IPS-20b (cell line): Measurements from ENCODE around the gene GRB2.

ENCODE experiments used
- H3K27ac ChIP-seq: one replicate; pipeline ENCODE4 v1.5.1; 2013; ENCODE audit warnings: low read length
- H3K27me3 ChIP-seq: 2 replicates; pipeline ENCODE4 v1.6.1; 2013; ENCODE audit warnings: mild to moderate bottlenecking, low read length, inconsistent platforms; ENCODE audit not compliant: insufficient read depth
- H3K36me3 ChIP-seq: 2 replicates; pipeline ENCODE4 v1.6.1; 2013; ENCODE audit warnings: low read depth, mild to moderate bottlenecking, inconsistent platforms, low read length, moderate library complexity; ENCODE audit not compliant: insufficient read depth
- H3K4me1 ChIP-seq: 2 replicates; pipeline ENCODE4 v1.6.1; 2013; ENCODE audit warnings: mild to moderate bottlenecking, control low read depth, inconsistent platforms, low read length, moderate library complexity; ENCODE audit not compliant: insufficient read depth
- H3K4me3 ChIP-seq: 2 replicates; pipeline ENCODE4 v1.5.1; 2013; ENCODE audit warnings: mild to moderate bottlenecking, low read length, inconsistent platforms
- H3K9ac ChIP-seq: 2 replicates; pipeline ENCODE4 v1.6.1; 2013; ENCODE audit warnings: low read depth, mild to moderate bottlenecking, inconsistent platforms, low read length, moderate library complexity
- H3K9me3 ChIP-seq: 2 replicates; pipeline ENCODE4 v1.6.1; 2013; ENCODE audit warnings: mild to moderate bottlenecking, low read depth, low read length, inconsistent platforms; ENCODE audit not compliant: insufficient read depth

Gene GRB2

GRCh38 chr17:75345514-75346167 is 59.8 kb downstream of the GRB2 start:
- peak overlapping the region; percentile 40 for H3K27ac ChIP-seq
- H3K9ac ChIP-seq: peak overlapping the region; percentile 65; the same call in 1 of the 2 replicates
- H3K9me3 ChIP-seq: no peaks in the 10 kb centered on the region
- H3K36me3 ChIP-seq: no peaks in the 10 kb centered on the region
- no peaks in the 10 kb centered on the region for H3K27me3 ChIP-seq
- peak overlapping the region; percentile 66 for H3K4me3 ChIP-seq
- H3K4me1 ChIP-seq: peaks cover 48% of the 10 kb centered on the region

- peak overlapping the region; percentile 24; the same call in 1 of the 2 replicates for H3K9ac ChIP-seq
- no peaks in the 10 kb centered on the region for H3K36me3 ChIP-seq
- peak overlapping the region; percentile 3 for H3K27ac ChIP-seq
- H3K9me3 ChIP-seq: no peaks in the 10 kb centered on the region
- peaks cover 48% of the 10 kb centered on the region for H3K4me1 ChIP-seq
- H3K4me3 ChIP-seq: peak overlapping the region; percentile 47; the same call in 1 of the 2 replicates
- no peaks in the 10 kb centered on the region for H3K27me3 ChIP-seq
Measured at GRCh38 chr17:75344666-75345065, 60.8 kb downstream of the GRB2 start.

- peak overlapping the region; percentile 46; the same call in 1 of the 2 replicates for H3K9ac ChIP-seq
- no peak overlapping the region for H3K27ac ChIP-seq
- H3K36me3 ChIP-seq: no peaks in the 10 kb centered on the region
- no peaks in the 10 kb centered on the region for H3K27me3 ChIP-seq
- H3K9me3 ChIP-seq: no peaks in the 10 kb centered on the region
- no peak overlapping the region for H3K4me3 ChIP-seq
- H3K4me1 ChIP-seq: peaks cover 48% of the 10 kb centered on the region
Measured at GRCh38 chr17:75342996-75343395, 62.5 kb downstream of the GRB2 start.

GRCh38 chr17:75341784-75342486 is 63.5 kb downstream of the GRB2 start:
- H3K9ac ChIP-seq: no peak overlapping the region
- peaks cover 41% of the 10 kb centered on the region for H3K4me1 ChIP-seq
- H3K9me3 ChIP-seq: no peaks in the 10 kb centered on the region
- no peaks in the 10 kb centered on the region for H3K36me3 ChIP-seq
- no peaks in the 10 kb centered on the region for H3K27me3 ChIP-seq
- H3K4me3 ChIP-seq: 0 out of 2 replicates have a peak overlapping the region, but pooled peaks have one; percentile 16
- H3K27ac ChIP-seq: no peak overlapping the region

GRCh38 chr17:75340631-75341030 is 64.8 kb downstream of the GRB2 start:
- H3K4me1 ChIP-seq: peaks cover 35% of the 10 kb centered on the region

GRCh38 chr17:75339971-75340370 is 65.5 kb downstream of the GRB2 start:
- no peaks in the 10 kb centered on the region for H3K9me3 ChIP-seq
- H3K4me3 ChIP-seq: no peak overlapping the region
- peaks cover 32% of the 10 kb centered on the region for H3K4me1 ChIP-seq
- H3K27ac ChIP-seq: no peak overlapping the region
- H3K36me3 ChIP-seq: no peaks in the 10 kb centered on the region
- no peak overlapping the region for H3K9ac ChIP-seq
- H3K27me3 ChIP-seq: no peaks in the 10 kb centered on the region

More at GRCh38 chr17:75340631-75341030, 64.8 kb downstream of the GRB2 start:
- H3K27me3 ChIP-seq: no peaks in the 10 kb centered on the region
- no peaks in the 10 kb centered on the region for H3K9me3 ChIP-seq
- H3K9ac ChIP-seq: no peak overlapping the region
- H3K36me3 ChIP-seq: no peaks in the 10 kb centered on the region
- H3K4me3 ChIP-seq: no peak overlapping the region
- no peak overlapping the region for H3K27ac ChIP-seq

GRCh38 chr17:75338335-75338734 is 67.1 kb downstream of the GRB2 start:
- Histone ChIP-seq H3K9me3 (no peaks in the 10 kb centered on the region), H3K4me3 (no peak overlapping the region), H3K36me3 (no peaks in the 10 kb centered on the region), H3K4me1 (peaks cover 22% of the 10 kb centered on the region), H3K27me3 (no peaks in the 10 kb centered on the region), H3K27ac (no peak overlapping the region), H3K9ac (no peak overlapping the region)

- Histone ChIP-seq H3K4me1 (peaks cover 4% of the 10 kb centered on the region), H3K27me3 (no peaks in the 10 kb centered on the region), H3K4me3 (no peak overlapping the region), H3K9ac (no peak overlapping the region), H3K27ac (no peak overlapping the region), H3K36me3 (peaks cover 12% of the 10 kb centered on the region), H3K9me3 (no peaks in the 10 kb centered on the region)
Measured at GRCh38 chr17:75335315-75335714, 70.2 kb downstream of the GRB2 start.

GRCh38 chr17:75334723-75335122 is 70.8 kb downstream of the GRB2 start:
- Histone ChIP-seq H3K4me3 (no peak overlapping the region), H3K4me1 (peaks cover 4% of the 10 kb centered on the region)

GRCh38 chr17:75331671-75332070 is 73.8 kb downstream of the GRB2 start:
- H3K36me3 ChIP-seq: peaks cover 12% of the 10 kb centered on the region
- H3K9me3 ChIP-seq: no peaks in the 10 kb centered on the region
- 0 out of 2 replicates have a peak overlapping the region, but pooled peaks have one; percentile 2 for H3K9ac ChIP-seq
- no peaks in the 10 kb centered on the region for H3K27me3 ChIP-seq
- H3K4me1 ChIP-seq: peaks cover 5% of the 10 kb centered on the region
- H3K4me3 ChIP-seq: no peak overlapping the region
- H3K27ac ChIP-seq: no peak overlapping the region

More at GRCh38 chr17:75334723-75335122, 70.8 kb downstream of the GRB2 start:
- H3K27ac ChIP-seq: no peak overlapping the region
- no peaks in the 10 kb centered on the region for H3K9me3 ChIP-seq
- no peaks in the 10 kb centered on the region for H3K27me3 ChIP-seq
- H3K36me3 ChIP-seq: peaks cover 12% of the 10 kb centered on the region
- no peak overlapping the region for H3K9ac ChIP-seq

GRCh38 chr17:75327757-75328156 is 77.7 kb downstream of the GRB2 start:
- no peaks in the 10 kb centered on the region for H3K9me3 ChIP-seq
- no peak overlapping the region for H3K4me3 ChIP-seq
- H3K36me3 ChIP-seq: peaks cover 22% of the 10 kb centered on the region
- no peak overlapping the region for H3K27ac ChIP-seq
- H3K27me3 ChIP-seq: no peaks in the 10 kb centered on the region
- H3K9ac ChIP-seq: no peak overlapping the region
- H3K4me1 ChIP-seq: peaks cover 8% of the 10 kb centered on the region
